HCT116 (cell line): ENCODE measurements around the gene HOGA1. TPM values are rescaled to one million over a fixed set of nuclear protein-coding genes. Genes with fewer than 3 reads are reported as not detected.

Experiments
- ATAC-seq: fragments of 200-7000 bp; cut with Tn5 transposase; 2 replicates; pipeline ENCODE4 v1.9.1; 2020; ENCODE audit warnings: mild to moderate bottlenecking, moderate library complexity
- BruUV-seq: library from RNA; stranded (reverse); fragments of 400-500 nt; replicated peaks from 2 replicates; lab custom pipeline; 2021; lab: Mats Ljungman, UMichigan
- CTCF ChIA-PET: fragments of 300-600 bp; sonication (Branson Sonifier 250); formaldehyde crosslinking; loops from one replicate; lab custom pipeline; 2021; ENCODE audit warnings: antibody characterized with exemption; lab: Charles Lee
- POLR2A ChIA-PET: fragments of 300-600, 350-600 bp; sonication (Branson Sonifier 250); formaldehyde crosslinking; loops from one replicate; lab custom pipeline; 2021; ENCODE audit warnings: antibody characterized with exemption; lab: Charles Lee
- RAD21 ChIA-PET, 2 experiments: fragments of 300-600 bp; sonication (Branson Sonifier 250); formaldehyde crosslinking; loops; one replicate each; lab custom pipeline; 2023; ENCODE audit warnings: low total read pairs in 2 of 2; ENCODE audit not compliant: uncharacterized antibody in 2 of 2, unreplicated experiment in 2 of 2, low non-redundant PET in 1 of 2; lab: Charles Lee
- DNase-seq: peaks from one replicate; pipeline ENCODE4 v3.0.0-alpha.2; 2010; ENCODE audit warnings: low read depth, low spot score
- H2AFZ ChIP-seq: fragments of 200-600 bp; shearing (Covaris generic), sonication (generic); 2 replicates; pipeline ENCODE4 v1.6.1; 2017; ENCODE audit warnings: low read depth, mixed run types, mixed read lengths, antibody characterized with exemption, low read length; ENCODE audit not compliant: poor library complexity, severe bottlenecking
- H3K27ac ChIP-seq: 2 replicates; pipeline ENCODE4 v1.5.1; 2012; ENCODE audit warnings: low read depth, low read length
- H3K27me3 ChIP-seq: fragments of 200-600 bp; sonication (generic); 2 replicates; pipeline ENCODE4 v1.6.1; 2016; ENCODE audit warnings: mixed run types, low read length, mixed read lengths; ENCODE audit not compliant: insufficient read depth
- H3K36me3 ChIP-seq, 2 experiments: fragments of 200-500 bp in 1 of 2; fragments of 200-600 bp in 1 of 2; sonication (Bioruptor generic) in 1 of 2; sonication (generic) in 1 of 2; 2 replicates each; pipeline versions ENCODE4 v1.5.1 to v1.6.1; 2014 to 2016; ENCODE audit warnings: low read length in 2 of 2, inconsistent platforms in 1 of 2, mixed read lengths in 1 of 2, mixed run types in 1 of 2; ENCODE audit not compliant: insufficient read depth in 2 of 2, control insufficient read depth in 1 of 2
- H3K4me1 ChIP-seq, 2 experiments: fragments of 200-600 bp in 1 of 2; sonication (generic) in 1 of 2; 2 replicates each; pipeline versions ENCODE4 v1.5.1 to v1.6.1; 2012 to 2017; ENCODE audit warnings: low read length in 2 of 2, inconsistent platforms in 1 of 2, mild to moderate bottlenecking in 1 of 2, mixed read lengths in 1 of 2, mixed run types in 1 of 2, moderate library complexity in 1 of 2; ENCODE audit not compliant: insufficient read depth in 2 of 2, control insufficient read depth in 1 of 2
- H3K4me2 ChIP-seq: fragments of 200-600 bp; sonication (generic); 2 replicates; pipeline ENCODE4 v1.6.1; 2017; ENCODE audit warnings: mixed run types, low read length, mixed read lengths
- H3K4me3 ChIP-seq, 2 experiments: fragments of 200-600 bp in 1 of 2; sonication (generic) in 1 of 2; replicated peaks in 1 of 2; 2 replicates each; pipeline ENCODE4 v1.5.1; 2011 to 2016; ENCODE audit warnings: low read length in 2 of 2, control low read depth in 1 of 2, low read depth in 1 of 2, mild to moderate bottlenecking in 1 of 2, mixed read lengths in 1 of 2, mixed run types in 1 of 2
- H3K79me2 ChIP-seq: fragments of 200-600 bp; sonication (generic); 2 replicates; pipeline ENCODE4 v1.6.1; 2017; ENCODE audit warnings: mild to moderate bottlenecking, mixed run types, low read length, moderate library complexity, mixed read lengths; ENCODE audit not compliant: insufficient read depth
- H3K9ac ChIP-seq: fragments of 200-600 bp; sonication (generic); 2 replicates; pipeline ENCODE4 v1.6.1; 2016; ENCODE audit warnings: low read length, mixed read lengths
- H3K9me2 ChIP-seq: fragments of 200-600 bp; sonication (generic), shearing (Covaris generic); 2 replicates; pipeline ENCODE4 v1.6.1; 2017; ENCODE audit warnings: mixed run types, mild to moderate bottlenecking, moderate library complexity; ENCODE audit not compliant: insufficient read depth
- H3K9me3 ChIP-seq, 2 experiments: fragments of 200-500 bp in 1 of 2; fragments of 200-600 bp in 1 of 2; sonication (Bioruptor generic) in 1 of 2; sonication (generic) in 1 of 2; 2 replicates each; pipeline ENCODE4 v1.6.1; 2014 to 2017; ENCODE audit warnings: low read length in 2 of 2, mixed read lengths in 2 of 2, inconsistent platforms in 1 of 2, low read depth in 1 of 2, mild to moderate bottlenecking in 1 of 2, mixed run types in 1 of 2, moderate library complexity in 1 of 2; ENCODE audit not compliant: control insufficient read depth in 1 of 2, insufficient read depth in 1 of 2
- H4K20me1 ChIP-seq: fragments of 200-600 bp; sonication (generic), shearing (Covaris generic); 2 replicates; pipeline ENCODE4 v1.6.1; 2017; ENCODE audit warnings: mixed run types, mild to moderate bottlenecking, moderate library complexity; ENCODE audit not compliant: insufficient read depth
- CBX3 ChIP-seq: IDR thresholded peaks from 2 replicates; pipeline ENCODE4 v1.6.1; 2012; ENCODE audit warnings: low read depth
- CEBPB ChIP-seq: IDR thresholded peaks from 2 replicates; pipeline ENCODE4 v1.6.1; 2012; ENCODE audit warnings: low read depth
- ELF1 ChIP-seq: IDR thresholded peaks from 2 replicates; pipeline ENCODE4 v1.6.1; 2012; ENCODE audit warnings: low read depth, borderline replicate concordance
- EZH2 ChIP-seq: fragments of 200-600 bp; sonication (generic); IDR thresholded peaks from 2 replicates; pipeline ENCODE4 v1.6.1; 2017; ENCODE audit warnings: antibody characterized with exemption, mixed run types
- FOSL1 ChIP-seq: IDR thresholded peaks from 2 replicates; pipeline ENCODE4 v1.6.1; 2012; ENCODE audit warnings: low read depth
- JUND ChIP-seq: IDR thresholded peaks from 2 replicates; pipeline ENCODE4 v1.6.1; 2012
- POLR2A ChIP-seq: IDR thresholded peaks from 2 replicates; pipeline ENCODE4 v1.7.0; 2011; ENCODE audit warnings: borderline replicate concordance; ENCODE audit not compliant: insufficient read depth, insufficient read length; ENCODE audit errors: extremely low read depth
- POLR2AphosphoS5 ChIP-seq: IDR thresholded peaks from 2 replicates; pipeline ENCODE4 v1.6.1; 2011; ENCODE audit warnings: mild to moderate bottlenecking, low read depth, low read length, moderate library complexity
- SIN3A ChIP-seq: IDR thresholded peaks from 2 replicates; pipeline ENCODE4 v1.6.1; 2012; ENCODE audit warnings: low read depth
- YY1 ChIP-seq: IDR thresholded peaks from 2 replicates; pipeline ENCODE4 v1.6.1; 2011; ENCODE audit warnings: low read length, low read depth, moderate library complexity, mild to moderate bottlenecking; ENCODE audit not compliant: insufficient replicate concordance; ENCODE audit errors: extremely low read depth
- ZNF274 ChIP-seq: fragments of 200-500 bp; sonication (Bioruptor generic); IDR thresholded peaks from 2 replicates; pipeline ENCODE4 v1.6.1; 2014; ENCODE audit warnings: mild to moderate bottlenecking, low read depth, low read length, inconsistent platforms
- intact Hi-C: fragments of 100-400 bp; cut with micrococcal nuclease; formaldehyde crosslinking; loops from 2 replicates; pipeline ENCODE4 v1.10.0; 2022
- total RNA-seq: library from RNA; stranded (reverse); gene quantifications from one replicate; pipeline ENCODE4 v1.2.1, GENCODE V29; 2021; ENCODE audit not compliant: unreplicated experiment
- TF ChIP-seq, protein P1 (sequence below): IDR thresholded peaks from 2 replicates; pipeline ENCODE4 v1.6.1; 2011; ENCODE audit warnings: mild to moderate bottlenecking, low read length, moderate library complexity; ENCODE audit not compliant: insufficient replicate concordance; ENCODE audit errors: extremely low read depth
- TF ChIP-seq, protein P2 (sequence below): IDR thresholded peaks from 2 replicates; pipeline ENCODE4 v1.6.1; 2012; ENCODE audit warnings: low read depth

The HOGA1 gene
- total RNA-seq, 1 experiment from 2014 or later: 1.6 TPM

DNA sequence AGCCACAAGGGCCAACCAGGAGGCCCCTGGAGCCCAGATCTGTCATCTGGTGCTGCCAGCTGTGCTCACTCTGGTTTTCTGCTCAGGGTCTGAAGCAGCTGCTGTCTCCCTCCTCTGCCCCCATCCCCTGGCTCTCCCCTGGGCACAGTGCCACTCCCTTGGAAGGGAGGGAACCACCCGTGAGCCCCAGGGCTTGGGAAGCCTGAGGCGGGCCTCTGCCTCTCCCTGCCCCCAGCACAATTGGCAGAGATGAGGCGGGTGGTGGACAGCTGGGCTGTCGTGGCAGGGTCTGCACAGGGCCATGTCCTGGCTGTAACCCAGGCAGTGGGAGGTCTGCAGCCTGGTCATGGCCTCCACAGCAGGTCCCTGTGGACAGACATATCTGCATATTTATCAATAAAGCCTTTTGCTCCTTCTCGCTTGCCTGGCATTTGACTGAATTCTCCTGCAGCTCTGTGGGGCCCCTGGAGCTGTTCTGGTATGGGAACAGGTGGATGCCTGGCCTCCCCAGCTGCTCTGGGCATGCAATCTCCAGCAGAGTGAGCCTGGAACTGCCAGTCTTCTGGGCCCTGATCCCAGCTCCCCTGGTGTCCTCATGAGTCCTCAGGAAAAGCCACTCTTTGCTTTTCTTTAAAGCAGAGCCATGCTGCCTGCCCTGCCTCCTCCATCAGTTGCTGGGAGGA, 13.3 kb upstream of the HOGA1 start:
- H3K9me3 ChIP-seq: no peaks in the 10 kb centered on the region
- peak overlapping the region in 1 of 2 experiments; percentile 51; a peak in 1 of 4 replicates for H3K4me3 ChIP-seq
- no peak overlapping the region for H2AFZ ChIP-seq
- POLR2A ChIA-PET: interaction anchor here (1.0 kb wide), 1 partner anchor 26 kb away, joined by 3 read pairs; no protein-coding TSS in a partner anchor
- H4K20me1 ChIP-seq: no peaks in the 10 kb centered on the region
- no peaks in the 10 kb centered on the region for H3K9me2 ChIP-seq
- peak overlapping the region; percentile 68 for H3K27ac ChIP-seq
- H3K27me3 ChIP-seq: no peaks in the 10 kb centered on the region
- peaks cover 50 to 57% of the 10 kb centered on the region in 2 experiments for H3K4me1 ChIP-seq
- RAD21 ChIA-PET: interaction anchor here (0.8 to 2.3 kb wide), 3 partner anchors 42 to 130 kb away, joined by 3 to 12 read pairs (median 7); no protein-coding TSS in a partner anchor
- no TSS peak for BruUV-seq
- peak overlapping the region; percentile 67 for H3K9ac ChIP-seq
- intact Hi-C loops: no loop called here
- CTCF ChIA-PET: interaction anchor here (0.6 to 2.8 kb wide), 12 partner anchors 10 to 46 kb away, joined by 3 to 35 read pairs (median 7); partner anchors contain the start of gene HOGA1
- no peaks in the 10 kb centered on the region for H3K79me2 ChIP-seq
- no peak for TF ChIP-seq CBX3
- no peak for TF ChIP-seq ZNF274
- TF ChIP-seq, protein P1, sequence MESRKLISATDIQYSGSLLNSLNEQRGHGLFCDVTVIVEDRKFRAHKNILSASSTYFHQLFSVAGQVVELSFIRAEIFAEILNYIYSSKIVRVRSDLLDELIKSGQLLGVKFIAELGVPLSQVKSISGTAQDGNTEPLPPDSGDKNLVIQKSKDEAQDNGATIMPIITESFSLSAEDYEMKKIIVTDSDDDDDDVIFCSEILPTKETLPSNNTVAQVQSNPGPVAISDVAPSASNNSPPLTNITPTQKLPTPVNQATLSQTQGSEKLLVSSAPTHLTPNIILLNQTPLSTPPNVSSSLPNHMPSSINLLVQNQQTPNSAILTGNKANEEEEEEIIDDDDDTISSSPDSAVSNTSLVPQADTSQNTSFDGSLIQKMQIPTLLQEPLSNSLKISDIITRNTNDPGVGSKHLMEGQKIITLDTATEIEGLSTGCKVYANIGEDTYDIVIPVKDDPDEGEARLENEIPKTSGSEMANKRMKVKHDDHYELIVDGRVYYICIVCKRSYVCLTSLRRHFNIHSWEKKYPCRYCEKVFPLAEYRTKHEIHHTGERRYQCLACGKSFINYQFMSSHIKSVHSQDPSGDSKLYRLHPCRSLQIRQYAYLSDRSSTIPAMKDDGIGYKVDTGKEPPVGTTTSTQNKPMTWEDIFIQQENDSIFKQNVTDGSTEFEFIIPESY: no peak
- no peak for TF ChIP-seq EZH2
- no peak for TF ChIP-seq SIN3A
- TF ChIP-seq CEBPB: no peak
- no peak for TF ChIP-seq YY1
- TF ChIP-seq POLR2AphosphoS5: no peak
- TF ChIP-seq, protein P2, sequence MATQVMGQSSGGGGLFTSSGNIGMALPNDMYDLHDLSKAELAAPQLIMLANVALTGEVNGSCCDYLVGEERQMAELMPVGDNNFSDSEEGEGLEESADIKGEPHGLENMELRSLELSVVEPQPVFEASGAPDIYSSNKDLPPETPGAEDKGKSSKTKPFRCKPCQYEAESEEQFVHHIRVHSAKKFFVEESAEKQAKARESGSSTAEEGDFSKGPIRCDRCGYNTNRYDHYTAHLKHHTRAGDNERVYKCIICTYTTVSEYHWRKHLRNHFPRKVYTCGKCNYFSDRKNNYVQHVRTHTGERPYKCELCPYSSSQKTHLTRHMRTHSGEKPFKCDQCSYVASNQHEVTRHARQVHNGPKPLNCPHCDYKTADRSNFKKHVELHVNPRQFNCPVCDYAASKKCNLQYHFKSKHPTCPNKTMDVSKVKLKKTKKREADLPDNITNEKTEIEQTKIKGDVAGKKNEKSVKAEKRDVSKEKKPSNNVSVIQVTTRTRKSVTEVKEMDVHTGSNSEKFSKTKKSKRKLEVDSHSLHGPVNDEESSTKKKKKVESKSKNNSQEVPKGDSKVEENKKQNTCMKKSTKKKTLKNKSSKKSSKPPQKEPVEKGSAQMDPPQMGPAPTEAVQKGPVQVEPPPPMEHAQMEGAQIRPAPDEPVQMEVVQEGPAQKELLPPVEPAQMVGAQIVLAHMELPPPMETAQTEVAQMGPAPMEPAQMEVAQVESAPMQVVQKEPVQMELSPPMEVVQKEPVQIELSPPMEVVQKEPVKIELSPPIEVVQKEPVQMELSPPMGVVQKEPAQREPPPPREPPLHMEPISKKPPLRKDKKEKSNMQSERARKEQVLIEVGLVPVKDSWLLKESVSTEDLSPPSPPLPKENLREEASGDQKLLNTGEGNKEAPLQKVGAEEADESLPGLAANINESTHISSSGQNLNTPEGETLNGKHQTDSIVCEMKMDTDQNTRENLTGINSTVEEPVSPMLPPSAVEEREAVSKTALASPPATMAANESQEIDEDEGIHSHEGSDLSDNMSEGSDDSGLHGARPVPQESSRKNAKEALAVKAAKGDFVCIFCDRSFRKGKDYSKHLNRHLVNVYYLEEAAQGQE: no peak
- TF ChIP-seq ELF1: no peak
- no peak for TF ChIP-seq POLR2A
- no peak for TF ChIP-seq FOSL1
- no peak for TF ChIP-seq JUND
- TF ChIP-seq, all 23 proteins: peak for 0
- no peaks in the 10 kb centered on the region for H3K36me3 ChIP-seq
- H3K4me2 ChIP-seq: peak overlapping the region; percentile 92
- no peak for DNase-seq
- no peak for ATAC-seq
